Testis (tissue), 3 donors: ENCODE data around the gene OR51B4. TPM values are rescaled to one million over a fixed set of nuclear protein-coding genes. Genes with fewer than 3 reads are reported as not detected.

Source experiments
- DNase-seq: peaks from one replicate; pipeline ENCODE4 v3.0.0-alpha.2; 2019
- H3K27ac ChIP-seq, 2 donors: fragments of 200-600 bp; sonication (generic); one replicate each; pipeline ENCODE4 v1.5.1; 2019
- H3K27me3 ChIP-seq: fragments of 200-600 bp; sonication (generic); one replicate; pipeline ENCODE4 v1.5.1; 2019
- H3K36me3 ChIP-seq: fragments of 200-600 bp; sonication (generic); one replicate; pipeline ENCODE4 v1.5.1; 2017; ENCODE audit warnings: low read depth; ENCODE audit errors: missing control alignments
- H3K4me1 ChIP-seq: fragments of 200-600 bp; sonication (generic); one replicate; pipeline ENCODE4 v1.5.1; 2019
- H3K4me3 ChIP-seq, 2 donors: fragments of 200-600 bp; sonication (generic); one replicate each; pipeline ENCODE4 v1.5.1; 2017 to 2019
- H3K9me3 ChIP-seq: fragments of 200-600 bp; sonication (generic); one replicate; pipeline ENCODE4 v1.5.1; 2017
- CTCF ChIP-seq, 3 experiments: fragments of 450-650 bp in 2 of 3; fragments of 200-600 bp in 1 of 3; sonication (generic) in 1 of 3; IDR thresholded peaks; one replicate each; pipeline ENCODE4 v1.5.1; 2016 to 2019; ENCODE audit warnings: antibody characterized with exemption in 3 of 3, mild to moderate bottlenecking in 2 of 3, moderate library complexity in 1 of 3
- POLR2A ChIP-seq: fragments of 450-650 bp; IDR thresholded peaks from one replicate; pipeline ENCODE4 v1.6.1; 2017; ENCODE audit warnings: antibody characterized with exemption, mild to moderate bottlenecking, moderate library complexity
- WGBS, 2 donors: methylation state at CpG; one replicate each; pipeline ENCODE4 v1.1.5; 2018; 5-methylcytosine and 5-hydroxymethylcytosine counted together
- intact Hi-C: fragments of 100-400 bp; cut with DNase I; formaldehyde crosslinking; loops from one replicate; pipeline ENCODE4 v1.15.1; 2023; ENCODE audit warnings: low total_unique reads
- polyA plus RNA-seq: library from polyadenylated mRNA; stranded (reverse); fragments of 350-450 nt; fragmentation: Illumina TruSeq; extraction: RNeasy Lipid Tissue Mini Kit (QIAGEN cat#74804); gene quantifications from one replicate; pipeline ENCODE4 v1.2.3, GENCODE V29; 2014; ENCODE audit warnings: low read depth, low replicate concordance; ENCODE audit not compliant: insufficient read depth
- total RNA-seq, 2 donors: library from RNA; depleted of rRNA; stranded (reverse); fragments of >200 nt; gene quantifications; one replicate each; pipeline ENCODE4 v1.2.3, GENCODE V29; 2016

The OR51B4 gene
- total and polyA plus RNA-seq, 3 donors from 2014 or later, result 0.74 TPM; not detected in 2

GRCh38 chr11:5251746-5252145, 50.0 kb downstream of the OR51B4 start:
- no peak overlapping the region for H3K27ac ChIP-seq
- no peak for DNase-seq
- intact Hi-C loops, result no loop called here
- H3K9me3 ChIP-seq, result no peaks in the 10 kb centered on the region
- H3K27me3 ChIP-seq, result no peaks in the 10 kb centered on the region
- no peaks in the 10 kb centered on the region for H3K36me3 ChIP-seq
- H3K4me3 ChIP-seq, result no peak overlapping the region
- H3K4me1 ChIP-seq, result no peaks in the 10 kb centered on the region
- 78 to 85% methylated on average over 2 of the region's 2 CpGs for WGBS, 2 donors
- TF ChIP-seq POLR2A (no peak), CTCF (IDR thresholded peaks at IDR 0.05) (no peak)

Other genes starting within 250 kb of the OR51B4 start
- under 1 TPM in 1 of 2 donors, not detected in 1; 0.37 TPM for gene OR52E2, start 242.3 kb downstream of the OR51B4 start, total RNA-seq
- gene OR52E2, start 242.3 kb downstream of the OR51B4 start, polyA plus RNA-seq, result not detected
- gene OR52E1, start 232.4 kb downstream of the OR51B4 start, total RNA-seq, result not detected
- not detected for gene OR52E1, start 232.4 kb downstream of the OR51B4 start, polyA plus RNA-seq
- under 1 TPM; 0.37 to 0.55 TPM for gene OR52A5, start 163.6 kb downstream of the OR51B4 start, total RNA-seq
- not detected for gene OR52A5, start 163.6 kb downstream of the OR51B4 start, polyA plus RNA-seq
- under 1 TPM; 0.19 to 0.47 TPM for gene OR52A1, start 147.2 kb downstream of the OR51B4 start, total RNA-seq
- not detected for gene OR52A1, start 147.2 kb downstream of the OR51B4 start, polyA plus RNA-seq
- not detected for gene OR51V1, start 101.3 kb downstream of the OR51B4 start, total RNA-seq
- gene OR51V1, start 101.3 kb downstream of the OR51B4 start, polyA plus RNA-seq, result not detected
- gene HBB, start 74.9 kb downstream of the OR51B4 start, total RNA-seq, result 10 to 100 TPM in 1 of 2 donors, not detected in 1; 11.8 TPM
- gene HBB, start 74.9 kb downstream of the OR51B4 start, polyA plus RNA-seq, result 55.6 TPM
- gene HBD, start 67.5 kb downstream of the OR51B4 start, total RNA-seq, result not detected
- gene HBD, start 67.5 kb downstream of the OR51B4 start, polyA plus RNA-seq, result not detected
- not detected for gene HBG1, start 52.1 kb downstream of the OR51B4 start, total RNA-seq
- gene HBG1, start 52.1 kb downstream of the OR51B4 start, polyA plus RNA-seq, result not detected
- gene HBG2, start 47.2 kb downstream of the OR51B4 start, total RNA-seq, result not detected
- gene HBG2, start 47.2 kb downstream of the OR51B4 start, polyA plus RNA-seq, result not detected
- gene HBE1, start 32.0 kb downstream of the OR51B4 start, total RNA-seq, result under 1 TPM in 1 of 2 donors, not detected in 1; 0.87 TPM
- not detected for gene HBE1, start 32.0 kb downstream of the OR51B4 start, polyA plus RNA-seq
- gene OR51B2, start 22.4 kb upstream of the OR51B4 start, total RNA-seq, result under 1 TPM in 1 of 2 donors, not detected in 1; 0.74 TPM
- not detected for gene OR51B2, start 22.4 kb upstream of the OR51B4 start, polyA plus RNA-seq
- 1 to 10 TPM; 1.3 to 2.7 TPM for gene OR51B5, start 41.6 kb upstream of the OR51B4 start, total RNA-seq
- 0.78 TPM for gene OR51B5, start 41.6 kb upstream of the OR51B4 start, polyA plus RNA-seq
- not detected for gene OR51B6, start 49.6 kb upstream of the OR51B4 start, total RNA-seq
- gene OR51B6, start 49.6 kb upstream of the OR51B4 start, polyA plus RNA-seq, result not detected
- gene OR51M1, start 81.9 kb upstream of the OR51B4 start, total RNA-seq, result not detected
- gene OR51M1, start 81.9 kb upstream of the OR51B4 start, polyA plus RNA-seq, result not detected
- not detected for gene OR51Q1, start 120.2 kb upstream of the OR51B4 start, total RNA-seq
- not detected for gene OR51Q1, start 120.2 kb upstream of the OR51B4 start, polyA plus RNA-seq
- 1 to 10 TPM in 1 of 2 donors, under 1 TPM in 1; 0.74 to 1.1 TPM for gene OR51I1, start 139.6 kb upstream of the OR51B4 start, total RNA-seq
- not detected for gene OR51I1, start 139.6 kb upstream of the OR51B4 start, polyA plus RNA-seq
- not detected for gene OR51I2, start 147.4 kb upstream of the OR51B4 start, total RNA-seq
- not detected for gene OR51I2, start 147.4 kb upstream of the OR51B4 start, polyA plus RNA-seq
- gene OR52D1, start 186.7 kb upstream of the OR51B4 start, total RNA-seq, result not detected
- not detected for gene OR52D1, start 186.7 kb upstream of the OR51B4 start, polyA plus RNA-seq
- 100 to 1,000 TPM; 105 to 283 TPM for gene UBQLN3, start 208.0 kb upstream of the OR51B4 start, total RNA-seq
- gene UBQLN3, start 208.0 kb upstream of the OR51B4 start, polyA plus RNA-seq, result 336 TPM
- gene UBQLNL, start 214.8 kb upstream of the OR51B4 start, total RNA-seq, result 10 to 100 TPM in 1 of 2 donors, 1 to 10 TPM in 1; 8.8 to 38.7 TPM
- gene UBQLNL, start 214.8 kb upstream of the OR51B4 start, polyA plus RNA-seq, result 42.8 TPM
- 1 to 10 TPM; 1.4 to 1.9 TPM for gene OR52H1, start 246.6 kb upstream of the OR51B4 start, total RNA-seq
- gene OR52H1, start 246.6 kb upstream of the OR51B4 start, polyA plus RNA-seq, result not detected